Measurements from ENCODE around the gene MEIG1. TPM values are rescaled to one million over a fixed set of nuclear protein-coding genes. Genes with fewer than 3 reads are reported as not detected.
"Not testable (repeated sequence)": the region's sequence is repeated elsewhere in the genome, so short reads cannot be mapped to it uniquely, and the experiment has no call there.

MEIG1 gene
- total and polyA plus RNA-seq, 4 donors = 1.0 to 3.5 (median 1.4) TPM

DNA sequence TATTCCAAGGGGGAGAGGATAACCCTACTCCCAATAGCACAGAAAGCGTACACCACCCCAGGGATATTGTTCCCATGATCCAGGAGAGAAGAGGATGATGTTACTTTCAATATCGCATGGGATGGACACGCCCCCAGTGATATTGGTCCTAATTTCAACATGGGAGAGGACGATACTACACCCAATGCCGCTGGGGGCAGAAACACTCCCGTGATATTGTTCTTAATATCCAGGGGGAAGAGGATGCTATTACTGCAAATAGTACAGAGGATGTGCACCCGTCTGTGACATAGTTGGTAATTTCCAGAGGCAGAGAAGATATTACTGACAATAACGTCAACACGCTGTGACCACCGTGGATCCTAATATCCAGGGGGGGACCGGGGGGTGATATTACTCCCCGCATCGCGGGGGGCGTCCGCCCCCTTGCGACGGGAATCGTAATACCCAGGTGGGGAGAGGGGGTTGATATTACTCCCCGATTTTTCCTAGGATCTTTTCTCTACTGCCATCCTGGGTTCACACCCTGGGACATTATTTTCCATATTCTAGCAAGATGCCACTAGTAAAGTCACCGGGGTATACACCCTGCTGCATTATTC lies 16.6 kb downstream of the MEIG1 start:
- TF ChIP-seq, protein P1, sequence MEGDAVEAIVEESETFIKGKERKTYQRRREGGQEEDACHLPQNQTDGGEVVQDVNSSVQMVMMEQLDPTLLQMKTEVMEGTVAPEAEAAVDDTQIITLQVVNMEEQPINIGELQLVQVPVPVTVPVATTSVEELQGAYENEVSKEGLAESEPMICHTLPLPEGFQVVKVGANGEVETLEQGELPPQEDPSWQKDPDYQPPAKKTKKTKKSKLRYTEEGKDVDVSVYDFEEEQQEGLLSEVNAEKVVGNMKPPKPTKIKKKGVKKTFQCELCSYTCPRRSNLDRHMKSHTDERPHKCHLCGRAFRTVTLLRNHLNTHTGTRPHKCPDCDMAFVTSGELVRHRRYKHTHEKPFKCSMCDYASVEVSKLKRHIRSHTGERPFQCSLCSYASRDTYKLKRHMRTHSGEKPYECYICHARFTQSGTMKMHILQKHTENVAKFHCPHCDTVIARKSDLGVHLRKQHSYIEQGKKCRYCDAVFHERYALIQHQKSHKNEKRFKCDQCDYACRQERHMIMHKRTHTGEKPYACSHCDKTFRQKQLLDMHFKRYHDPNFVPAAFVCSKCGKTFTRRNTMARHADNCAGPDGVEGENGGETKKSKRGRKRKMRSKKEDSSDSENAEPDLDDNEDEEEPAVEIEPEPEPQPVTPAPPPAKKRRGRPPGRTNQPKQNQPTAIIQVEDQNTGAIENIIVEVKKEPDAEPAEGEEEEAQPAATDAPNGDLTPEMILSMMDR (IDR thresholded peaks at IDR 0.05; ENCODE audit: control extremely low read depth, extremely low read depth) = no peak
- DNase-seq (no peak), ATAC-seq (ENCODE audit: insufficient read depth, low FRiP score) (no peak)
- 25 to 30% methylated on average over 21 of the region's 21 CpGs for WGBS, 2 donors
- H3K4me3 ChIP-seq = no peak overlapping the region
- no peaks in the 10 kb centered on the region for H3K36me3 ChIP-seq (ENCODE audit: control insufficient read depth in 4 of 4, insufficient read depth in 4 of 4, low read length in 4 of 4)
- peaks cover 0 to 4% (median 3%) of the 10 kb centered on the region in 4 donors for H3K9me3 ChIP-seq (ENCODE audit: control insufficient read depth in 4 of 4, insufficient read depth in 3 of 4, low read length in 3 of 4)
- no peaks in the 10 kb centered on the region for H3K4me1 ChIP-seq (ENCODE audit: control insufficient read depth in 5 of 5, insufficient read depth in 5 of 5, low read length in 5 of 5)
- no peak overlapping the region for H3K27ac ChIP-seq (ENCODE audit: low read depth in 1 of 2, low read length in 1 of 2)
- H3K27me3 ChIP-seq (ENCODE audit: control insufficient read depth in 3 of 3, insufficient read depth in 3 of 3, low read length in 2 of 3) = no peaks in the 10 kb centered on the region
- no peak overlapping the region for H3K9ac ChIP-seq (ENCODE audit: insufficient read depth in 1 of 2, low read length in 2 of 2)

DNA sequence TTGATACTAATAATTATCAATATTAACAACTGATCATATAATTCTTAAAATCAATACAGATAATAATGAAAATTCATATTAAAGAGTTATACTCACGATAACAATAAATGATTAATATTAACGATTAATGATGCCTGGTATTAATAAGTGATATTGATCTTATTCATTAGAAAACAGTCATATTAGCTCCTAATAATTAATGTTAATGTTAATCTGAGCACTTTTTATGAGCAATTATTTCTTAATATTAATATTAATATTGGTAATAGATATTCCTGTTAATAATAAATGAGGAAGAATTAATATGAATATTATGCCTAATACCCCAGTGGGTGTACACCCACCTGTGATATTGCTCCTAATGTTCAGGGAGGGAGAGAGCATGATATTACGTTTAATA lies 23.6 kb downstream of the MEIG1 start:
- Histone ChIP-seq H3K9ac (ENCODE audit: insufficient read depth in 1 of 2, low read length in 2 of 2) (no peak overlapping the region), H3K4me1 (ENCODE audit: control insufficient read depth in 5 of 5, insufficient read depth in 5 of 5, low read length in 5 of 5) (no peaks in the 10 kb centered on the region), H3K27ac (ENCODE audit: low read depth in 1 of 2, low read length in 1 of 2) (no peak overlapping the region), H3K4me3 (no peak overlapping the region), H3K27me3 (ENCODE audit: control insufficient read depth in 3 of 3, insufficient read depth in 3 of 3, low read length in 2 of 3) (no peaks in the 10 kb centered on the region), H3K9me3 (ENCODE audit: control insufficient read depth in 4 of 4, insufficient read depth in 3 of 4, low read length in 3 of 4) (peaks cover 0 to 4% (median 3%) of the 10 kb centered on the region in 4 donors), H3K36me3 (ENCODE audit: control insufficient read depth in 4 of 4, insufficient read depth in 4 of 4, low read length in 4 of 4) (no peaks in the 10 kb centered on the region)
- no peak for DNase-seq
- no peak for ATAC-seq (ENCODE audit: insufficient read depth, low FRiP score)
- 92 to 93% methylated on average over 3 of the region's 3 CpGs for WGBS, 2 donors
- TF ChIP-seq, protein P1 (IDR thresholded peaks at IDR 0.05; ENCODE audit: control extremely low read depth, extremely low read depth) = no peak

DNA sequence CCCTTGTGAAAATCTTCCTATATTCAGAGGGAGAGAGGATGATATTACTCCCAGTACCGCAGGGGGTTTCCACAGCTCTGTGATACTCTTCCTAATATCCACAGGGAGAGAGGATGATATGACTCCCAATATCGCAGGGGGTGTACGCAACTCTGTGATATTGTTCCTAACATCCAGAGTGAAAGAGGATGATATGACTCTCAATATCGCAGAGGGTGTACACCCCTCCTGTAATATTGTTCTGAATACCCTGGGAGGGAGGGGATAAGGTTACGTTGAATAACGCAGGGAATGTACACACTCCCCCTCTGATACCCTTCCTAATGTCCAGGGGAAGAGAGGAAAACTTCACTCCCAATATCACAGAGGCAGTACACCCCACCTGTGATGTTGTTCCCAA lies 30.4 kb downstream of the MEIG1 start:
- H3K9me3 ChIP-seq (ENCODE audit: control insufficient read depth in 4 of 4, insufficient read depth in 3 of 4, low read length in 3 of 4); DNase-seq: not testable (repeated sequence)
- 93 to 95% methylated on average over 6 of the region's 6 CpGs for WGBS, 2 donors

DNA sequence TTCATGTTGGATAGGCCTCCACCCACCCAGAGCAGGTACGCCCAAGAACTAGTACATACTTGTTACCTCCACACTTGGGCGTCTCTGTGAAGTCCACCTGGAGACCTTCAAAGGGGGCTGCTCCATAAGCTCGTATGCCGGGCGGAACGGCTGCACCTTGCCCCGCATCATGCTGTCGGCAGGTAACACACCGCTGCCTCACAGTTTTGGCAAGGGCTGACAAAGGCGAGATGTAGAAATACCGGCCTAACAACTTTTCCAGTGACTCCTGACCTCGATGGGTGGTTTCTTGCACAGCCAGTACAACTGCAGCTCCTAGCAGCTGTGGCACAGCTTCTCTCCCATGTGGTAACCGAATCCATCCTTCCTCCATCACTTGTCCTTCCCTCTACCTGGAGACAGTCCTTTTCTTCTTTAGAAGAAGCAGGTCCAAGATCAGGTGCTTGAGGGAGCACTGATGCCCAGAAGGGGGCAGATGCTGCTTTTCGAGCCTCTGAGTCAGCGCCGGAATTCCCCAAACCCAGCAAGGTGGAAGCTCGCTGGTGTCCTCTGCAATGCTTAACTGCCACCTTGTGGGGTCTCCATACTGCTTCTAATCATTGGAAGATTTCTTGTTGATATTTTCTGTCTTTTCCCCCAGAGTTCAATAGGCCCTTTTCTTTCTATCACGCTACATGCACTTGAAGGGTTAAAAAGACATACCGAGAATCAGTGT lies 32.0 kb downstream of the MEIG1 start:
- H3K9me3 ChIP-seq (ENCODE audit: control insufficient read depth in 4 of 4, insufficient read depth in 3 of 4, low read length in 3 of 4) = not testable (repeated sequence)

More for the DNA sequence above, 30.4 kb downstream of the MEIG1 start:
- ATAC-seq (ENCODE audit: insufficient read depth, low FRiP score); H3K27ac ChIP-seq (ENCODE audit: low read depth in 1 of 2, low read length in 1 of 2); H3K4me3 ChIP-seq; H3K36me3 ChIP-seq (ENCODE audit: control insufficient read depth in 4 of 4, insufficient read depth in 4 of 4, low read length in 4 of 4); H3K4me1 ChIP-seq (ENCODE audit: control insufficient read depth in 5 of 5, insufficient read depth in 5 of 5, low read length in 5 of 5); H3K27me3 ChIP-seq (ENCODE audit: control insufficient read depth in 3 of 3, insufficient read depth in 3 of 3, low read length in 2 of 3); H3K9ac ChIP-seq (ENCODE audit: insufficient read depth in 1 of 2, low read length in 2 of 2): not testable (repeated sequence)

DNA sequence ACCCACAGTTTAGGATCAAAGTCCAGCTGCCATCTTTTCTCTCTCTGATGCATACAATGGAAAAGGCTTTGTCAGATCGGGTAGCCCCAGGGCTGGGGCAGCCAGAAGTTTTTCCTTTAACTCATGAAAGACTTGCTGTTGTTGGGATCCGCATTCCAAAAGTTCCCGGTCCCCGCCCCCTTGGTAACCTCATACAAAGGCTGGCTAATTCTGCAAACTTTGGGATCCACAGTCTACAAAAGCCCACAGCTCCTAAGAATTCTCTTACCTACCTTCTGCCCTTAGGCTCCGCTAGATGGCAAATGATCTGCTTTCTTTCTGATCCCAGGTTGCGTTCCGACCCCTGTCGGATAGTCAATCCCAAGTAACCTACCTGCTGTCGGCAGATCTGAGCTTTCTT lies 33.1 kb downstream of the MEIG1 start:
- WGBS, 2 donors = 92% methylated on average over 9 of the region's 9 CpGs
- not testable (repeated sequence) for H3K36me3 ChIP-seq (ENCODE audit: control insufficient read depth in 4 of 4, insufficient read depth in 4 of 4, low read length in 4 of 4); DNase-seq; H3K4me3 ChIP-seq; ATAC-seq (ENCODE audit: insufficient read depth, low FRiP score); H3K27ac ChIP-seq (ENCODE audit: low read depth in 1 of 2, low read length in 1 of 2); H3K27me3 ChIP-seq (ENCODE audit: control insufficient read depth in 3 of 3, insufficient read depth in 3 of 3, low read length in 2 of 3); H3K9me3 ChIP-seq (ENCODE audit: control insufficient read depth in 4 of 4, insufficient read depth in 3 of 4, low read length in 3 of 4); H3K9ac ChIP-seq (ENCODE audit: insufficient read depth in 1 of 2, low read length in 2 of 2); H3K4me1 ChIP-seq (ENCODE audit: control insufficient read depth in 5 of 5, insufficient read depth in 5 of 5, low read length in 5 of 5)

More for the DNA sequence above, 32.0 kb downstream of the MEIG1 start:
- not testable (repeated sequence) for H3K4me1 ChIP-seq (ENCODE audit: control insufficient read depth in 5 of 5, insufficient read depth in 5 of 5, low read length in 5 of 5); H3K27ac ChIP-seq (ENCODE audit: low read depth in 1 of 2, low read length in 1 of 2); DNase-seq; H3K27me3 ChIP-seq (ENCODE audit: control insufficient read depth in 3 of 3, insufficient read depth in 3 of 3, low read length in 2 of 3); ATAC-seq (ENCODE audit: insufficient read depth, low FRiP score); H3K9ac ChIP-seq (ENCODE audit: insufficient read depth in 1 of 2, low read length in 2 of 2); H3K4me3 ChIP-seq; H3K36me3 ChIP-seq (ENCODE audit: control insufficient read depth in 4 of 4, insufficient read depth in 4 of 4, low read length in 4 of 4)
- 57 to 75% methylated on average over 18 to 19 of the region's 19 CpGs for WGBS, 2 donors

DNA sequence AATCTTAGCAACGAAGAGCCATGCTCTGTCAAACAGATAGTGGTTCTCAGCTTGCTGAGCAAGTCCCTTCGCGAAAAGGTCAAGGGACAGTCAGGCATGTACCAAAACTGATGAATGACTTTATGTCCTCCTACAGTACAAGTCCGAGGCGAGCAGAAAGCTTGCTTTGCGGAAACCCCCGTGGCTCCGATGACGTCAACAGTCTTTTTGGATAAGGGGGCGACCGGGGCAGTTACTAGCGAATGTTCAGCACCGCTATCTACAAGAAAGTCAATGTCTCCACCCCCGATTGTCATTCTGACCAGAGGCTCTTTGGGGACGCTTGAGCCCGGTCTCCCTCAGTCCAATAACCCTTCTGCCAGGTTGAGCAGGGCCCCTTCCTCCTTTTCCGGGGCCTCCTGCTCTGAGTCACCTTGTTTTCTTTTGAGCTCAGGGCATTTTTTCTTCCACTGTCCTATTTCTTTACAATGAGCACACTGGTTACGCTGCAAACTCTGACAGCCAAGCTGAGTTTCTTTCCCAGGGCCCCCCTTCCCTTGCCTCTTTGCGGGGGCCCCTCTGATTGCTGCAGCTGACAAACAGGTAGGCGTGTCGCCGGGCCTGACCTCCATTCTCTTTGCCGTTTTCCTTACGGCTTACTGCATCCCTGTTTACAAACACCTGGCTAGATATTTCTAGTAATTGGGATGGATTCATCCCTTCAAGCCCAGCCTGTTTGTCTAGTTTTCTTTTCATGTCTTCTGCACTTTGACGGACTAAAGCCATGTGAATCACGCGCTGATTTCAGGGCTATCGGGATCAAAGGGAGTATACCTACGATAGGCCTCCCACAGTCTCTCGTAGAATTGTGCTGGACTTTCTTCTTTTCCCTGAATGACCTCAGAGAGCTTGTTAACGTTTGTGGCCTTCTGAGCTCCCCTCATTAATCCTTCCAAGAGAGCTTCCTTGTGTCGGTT lies 34.6 kb downstream of the MEIG1 start:
- H3K9me3 ChIP-seq (ENCODE audit: control insufficient read depth in 4 of 4, insufficient read depth in 3 of 4, low read length in 3 of 4); H3K9ac ChIP-seq (ENCODE audit: insufficient read depth in 1 of 2, low read length in 2 of 2); H3K27me3 ChIP-seq (ENCODE audit: control insufficient read depth in 3 of 3, insufficient read depth in 3 of 3, low read length in 2 of 3); H3K4me3 ChIP-seq; H3K36me3 ChIP-seq (ENCODE audit: control insufficient read depth in 4 of 4, insufficient read depth in 4 of 4, low read length in 4 of 4); H3K27ac ChIP-seq (ENCODE audit: low read depth in 1 of 2, low read length in 1 of 2); DNase-seq; ATAC-seq (ENCODE audit: insufficient read depth, low FRiP score); H3K4me1 ChIP-seq (ENCODE audit: control insufficient read depth in 5 of 5, insufficient read depth in 5 of 5, low read length in 5 of 5): not testable (repeated sequence)
- 78 to 83% methylated on average over 32 of the region's 32 CpGs for WGBS, 2 donors

Measured in lung (tissue), 12 donors.